GM21723 (cell line): Measurements from ENCODE around the gene GJD3.

ENCODE experiments used
- ATAC-seq: cut with Tn5 transposase; IDR thresholded peaks from one replicate; pipeline ENCODE4 v1.9.1; 2021; ENCODE audit warnings: mild to moderate bottlenecking, moderate library complexity; ENCODE audit not compliant: unreplicated experiment

Gene GJD3

DNA sequence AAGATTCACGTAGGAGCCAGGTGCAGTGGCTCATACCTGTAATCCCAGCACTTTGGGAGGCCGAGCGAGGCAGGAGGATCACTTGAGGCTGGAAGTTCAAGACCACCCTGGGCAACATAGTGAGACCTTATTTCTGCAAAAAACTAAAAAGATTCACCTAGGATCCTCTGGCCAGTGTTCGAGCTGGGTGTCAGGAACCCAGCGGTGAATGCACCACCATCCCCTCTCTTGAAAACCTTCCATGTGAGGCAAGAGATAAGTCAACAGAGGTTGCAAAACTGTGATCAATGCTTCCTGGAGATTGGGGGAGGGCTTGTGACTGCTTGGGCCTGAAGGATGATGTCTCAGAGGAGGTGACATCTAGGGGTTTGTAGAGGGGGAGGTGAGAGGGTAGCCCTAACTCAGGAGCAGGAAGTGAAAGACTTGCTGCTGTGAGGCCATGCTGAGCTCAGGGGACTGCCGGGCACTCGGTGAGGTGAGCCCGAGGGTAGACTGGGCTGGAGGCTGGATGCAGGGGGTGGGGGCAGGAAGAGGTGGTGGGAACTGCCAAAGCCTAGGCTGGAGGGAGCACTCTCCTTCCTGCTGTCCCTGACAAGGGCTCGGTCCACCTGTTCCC lies 11.7 kb downstream of the GJD3 start:
- ATAC-seq, result no peak

- ATAC-seq, result no peak
Observed at GRCh38 chr17:40352237-40352778, 12.2 kb downstream of the GJD3 start.

DNA sequence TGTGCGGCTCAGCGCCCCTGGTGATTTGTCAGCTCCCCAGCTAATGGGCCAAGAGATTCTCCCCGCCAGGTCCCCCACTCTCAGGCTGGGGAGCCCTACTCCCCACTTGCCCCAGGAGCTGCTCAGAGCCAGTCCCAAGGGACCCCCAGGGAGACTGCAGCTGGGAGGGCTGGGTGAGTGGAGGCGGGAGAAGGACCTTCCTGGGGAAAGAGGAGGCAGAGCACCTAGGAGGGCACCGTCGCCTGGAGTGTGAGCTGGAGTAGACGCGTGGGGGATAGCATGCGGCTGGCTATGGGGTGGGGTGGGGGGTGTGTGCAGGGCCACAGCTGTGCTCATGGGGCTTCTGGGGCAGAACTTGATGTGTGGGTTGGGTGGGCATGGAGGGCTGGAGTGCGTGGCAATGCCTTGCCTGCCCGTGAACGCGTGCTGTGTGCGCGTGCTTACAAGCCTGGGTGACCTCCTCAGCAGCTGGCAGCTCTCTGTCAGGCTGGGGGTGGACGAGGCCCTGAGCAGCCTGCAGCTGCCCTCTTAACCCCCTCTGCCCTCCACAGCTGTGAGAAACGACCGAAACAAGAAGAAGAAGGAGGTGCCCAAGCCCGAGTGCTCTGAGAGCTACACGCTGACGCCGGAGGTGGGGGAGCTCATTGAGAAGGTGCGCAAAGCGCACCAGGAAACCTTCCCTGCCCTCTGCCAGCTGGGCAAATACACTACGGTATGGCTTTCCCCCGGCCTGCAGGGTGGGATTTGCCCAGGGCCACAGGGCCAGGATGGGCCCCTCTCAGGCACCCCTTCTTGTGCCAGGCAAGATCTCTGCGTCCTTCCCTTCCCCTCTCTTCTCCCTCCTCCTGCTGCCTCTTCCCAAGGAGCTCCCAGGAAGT lies 12.9 kb downstream of the GJD3 start:
- no peak for ATAC-seq

DNA sequence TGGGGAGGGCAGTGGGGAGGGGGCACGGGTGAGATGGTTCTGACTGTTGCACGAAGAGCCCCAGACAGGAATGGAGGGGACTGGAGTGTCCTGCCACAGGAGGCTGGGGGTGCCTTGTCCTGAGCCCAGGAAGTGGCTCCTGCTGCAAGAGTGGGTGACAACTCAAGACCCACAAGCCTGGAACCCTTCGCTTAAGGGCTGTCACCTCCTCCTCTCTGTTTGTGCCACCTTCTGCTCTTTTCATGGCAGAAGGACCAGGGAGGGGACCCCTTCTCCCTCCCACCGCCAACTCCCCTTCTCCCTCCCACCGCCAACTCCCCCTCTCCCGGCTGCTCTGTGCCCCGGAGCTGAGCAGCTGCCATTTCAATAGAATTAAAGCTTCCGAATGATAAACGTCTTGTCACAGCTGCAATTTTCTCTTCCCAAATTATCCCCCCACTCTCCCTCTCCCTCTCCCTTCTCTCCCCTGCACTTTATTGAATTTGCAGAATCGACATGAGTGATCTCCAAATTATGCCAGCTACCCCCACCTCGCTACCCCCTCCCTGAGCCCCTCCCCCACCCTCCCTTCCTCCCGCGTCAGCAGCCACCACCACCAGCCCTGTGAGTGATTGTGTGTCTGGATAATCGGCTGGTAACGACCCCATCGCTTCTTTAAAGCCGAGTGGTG lies 13.7 kb downstream of the GJD3 start:
- no peak for ATAC-seq

- no peak for ATAC-seq
Observed at GRCh38 chr17:40349895-40350688, 14.4 kb downstream of the GJD3 start.

DNA sequence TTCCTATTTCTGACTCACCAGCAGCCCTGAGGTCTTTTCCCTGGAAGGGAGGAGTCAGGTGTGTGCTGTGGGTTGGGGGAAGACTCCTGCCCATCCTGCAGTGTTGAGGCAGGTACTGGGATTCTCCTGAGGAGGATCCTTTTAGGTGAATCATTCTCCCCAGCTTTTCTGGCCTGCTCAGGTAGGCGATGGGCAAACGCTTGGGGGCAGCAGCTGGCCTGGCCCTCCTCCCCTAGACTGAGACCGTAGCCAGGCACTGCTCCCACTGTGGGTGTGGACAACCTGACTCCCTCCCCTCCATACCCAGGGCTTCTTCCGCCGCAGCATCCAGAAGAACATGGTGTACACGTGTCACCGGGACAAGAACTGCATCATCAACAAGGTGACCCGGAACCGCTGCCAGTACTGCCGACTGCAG lies 15.1 kb downstream of the GJD3 start:
- ATAC-seq, result no peak

DNA sequence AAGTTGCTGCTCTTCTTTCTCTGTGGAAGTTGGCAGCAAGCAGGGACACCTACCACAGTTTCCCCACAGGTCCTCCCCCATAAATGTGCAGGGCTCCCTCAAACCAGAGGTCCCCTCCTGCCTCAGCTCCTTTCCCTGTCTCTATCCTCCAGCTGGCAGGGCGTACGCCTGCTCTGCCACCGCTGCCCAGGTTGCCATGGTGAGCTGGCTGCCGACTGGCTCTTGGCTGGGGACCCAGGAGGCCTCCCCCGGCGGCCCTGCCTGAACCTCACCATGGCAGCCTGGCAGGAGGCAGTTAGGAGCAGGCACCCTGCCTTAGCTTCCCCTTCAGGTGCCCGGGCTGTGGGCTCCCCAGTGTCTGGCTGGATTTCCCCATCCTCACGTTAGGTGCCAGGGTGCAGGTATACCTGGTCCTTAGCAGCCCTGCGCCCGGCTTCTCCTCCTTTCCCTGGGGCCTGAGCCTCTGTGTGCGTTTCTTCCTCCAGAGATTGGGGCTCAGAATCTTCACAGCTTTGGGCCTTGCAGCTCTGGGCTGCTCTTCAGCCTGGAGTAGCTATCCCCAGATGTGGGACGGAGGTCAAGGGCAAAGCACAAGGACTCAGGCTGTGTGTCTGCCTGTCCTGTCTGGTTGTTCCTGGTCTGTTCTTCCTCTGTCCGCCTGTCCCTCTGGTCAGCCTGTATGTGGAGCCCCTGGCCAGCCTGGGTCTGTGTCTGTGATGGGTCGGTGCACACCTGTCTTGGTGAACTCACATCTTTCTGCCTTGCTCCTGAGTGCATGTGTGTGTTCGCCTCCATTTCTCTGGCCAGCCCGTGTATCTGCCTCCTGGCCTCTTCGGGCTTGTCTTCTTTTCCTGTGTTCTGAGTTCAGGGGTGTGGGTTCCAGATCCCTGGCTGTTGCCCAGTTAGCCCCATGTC lies 15.7 kb downstream of the GJD3 start:
- no peak for ATAC-seq

DNA sequence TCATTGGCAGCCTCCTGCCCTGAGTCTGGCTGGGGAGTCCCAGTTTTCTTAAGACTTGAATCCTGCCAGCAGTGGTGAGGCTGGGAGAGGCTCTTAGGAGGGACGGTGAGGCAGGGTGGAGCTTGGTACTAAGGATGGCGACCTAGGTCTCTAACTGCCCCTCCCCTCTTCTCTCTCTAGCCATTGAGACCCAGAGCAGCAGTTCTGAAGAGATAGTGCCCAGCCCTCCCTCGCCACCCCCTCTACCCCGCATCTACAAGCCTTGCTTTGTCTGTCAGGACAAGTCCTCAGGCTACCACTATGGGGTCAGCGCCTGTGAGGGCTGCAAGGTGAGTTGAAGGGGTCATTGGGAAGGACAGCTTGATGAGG lies 16.4 kb downstream of the GJD3 start:
- ATAC-seq, result no peak

GRCh38 chr17:40347319-40348135 lies 17.0 kb downstream of the GJD3 start:
- ATAC-seq, result no peak

DNA sequence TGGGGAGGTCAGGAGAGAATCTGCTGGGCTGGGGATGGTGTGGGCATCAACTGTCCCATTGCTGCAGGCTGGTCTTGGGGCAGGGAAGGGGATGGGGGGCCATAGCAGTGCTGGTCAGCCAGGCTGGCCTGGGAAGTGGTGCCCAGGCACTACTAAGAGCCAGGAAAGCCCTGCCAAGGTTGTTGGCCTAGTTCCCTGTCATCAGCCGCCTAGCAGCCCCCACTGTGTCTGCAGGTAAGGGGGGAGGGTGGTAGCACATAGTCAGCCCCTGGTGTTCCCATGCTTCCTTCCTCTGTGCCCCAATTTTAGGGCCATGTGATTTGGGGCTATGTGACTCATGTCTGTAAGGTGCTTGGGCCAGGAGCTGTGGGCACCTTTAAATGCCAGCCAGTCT lies 17.8 kb downstream of the GJD3 start:
- ATAC-seq, result no peak

DNA sequence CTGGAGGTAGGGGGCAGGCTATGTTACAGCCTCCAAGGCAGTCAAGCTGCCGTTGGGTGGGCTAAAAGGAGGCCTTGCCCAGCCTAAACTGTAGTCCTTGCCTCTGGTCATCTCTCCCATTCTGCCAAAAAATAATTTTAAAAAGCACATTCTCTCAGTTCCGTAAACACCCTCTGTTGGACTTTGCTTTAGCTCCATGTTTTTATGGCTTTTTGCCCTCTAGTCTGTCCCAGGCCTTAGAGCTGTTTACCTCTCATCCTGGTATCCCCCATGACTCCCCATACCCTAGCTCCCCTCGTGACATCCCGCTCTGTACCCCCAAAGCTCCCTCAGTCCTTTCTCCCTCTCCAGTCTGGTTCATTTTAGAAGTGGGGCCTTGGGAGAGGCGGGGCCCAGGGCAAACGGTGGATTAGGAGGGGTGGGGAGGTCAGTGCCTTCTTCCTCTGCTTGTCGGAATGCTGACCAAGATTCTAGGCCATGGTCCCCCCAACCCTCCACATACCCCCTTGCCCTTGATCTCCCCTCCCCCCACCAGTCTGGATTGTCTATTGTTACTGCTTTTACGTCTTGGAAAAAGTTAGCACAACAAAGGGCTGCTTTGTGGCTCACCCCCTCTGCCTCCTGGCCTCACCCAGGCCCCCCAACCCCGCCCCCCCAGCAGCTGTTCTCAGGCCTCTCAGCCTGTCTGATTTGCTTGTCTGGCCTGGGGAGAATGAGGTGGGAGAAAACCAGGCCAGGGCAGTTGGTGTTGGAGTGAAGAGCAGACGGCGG lies 18.4 kb downstream of the GJD3 start:
- no peak for ATAC-seq

- ATAC-seq, result no peak
Observed at GRCh38 chr17:40345161-40345993, 19.2 kb downstream of the GJD3 start.

DNA sequence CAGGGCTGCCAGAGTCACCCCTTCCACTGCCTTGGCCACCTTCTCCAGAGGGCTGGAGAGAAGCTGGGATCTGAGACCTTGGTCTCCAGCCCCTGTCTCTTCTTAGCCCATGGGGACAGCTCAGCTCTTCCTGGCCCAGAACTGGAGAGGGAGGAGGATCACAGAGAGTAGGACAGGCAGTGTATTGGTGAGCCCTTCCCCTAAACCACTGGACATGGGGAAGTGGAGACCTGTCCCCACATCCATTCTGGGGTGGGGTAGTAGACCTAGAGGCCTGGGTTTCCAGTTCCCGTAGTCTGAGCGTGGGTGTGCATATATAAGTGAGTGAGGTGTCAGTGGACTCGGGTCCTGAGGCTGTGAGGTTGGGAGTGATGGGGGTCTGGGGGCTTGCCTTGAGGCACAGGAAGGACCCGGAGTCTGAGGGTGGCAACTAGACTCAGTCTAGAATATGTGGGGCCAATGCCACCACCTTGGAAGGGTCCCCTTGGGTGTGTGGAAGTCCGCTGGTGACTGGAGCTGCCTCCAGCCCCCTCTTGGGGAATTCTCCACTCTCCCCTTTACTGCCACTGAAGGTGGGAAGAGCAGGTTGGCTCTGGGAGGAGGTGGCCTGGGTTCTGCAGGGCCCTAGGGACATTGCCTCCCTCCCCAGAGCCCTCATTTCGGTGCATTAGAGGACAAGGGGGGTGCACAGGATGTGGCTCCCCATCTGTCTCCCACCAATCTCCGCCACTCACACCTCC lies 19.9 kb downstream of the GJD3 start:
- no peak for ATAC-seq

- no peak for ATAC-seq
Observed at GRCh38 chr17:40343219-40344119, 21.1 kb downstream of the GJD3 start.

DNA sequence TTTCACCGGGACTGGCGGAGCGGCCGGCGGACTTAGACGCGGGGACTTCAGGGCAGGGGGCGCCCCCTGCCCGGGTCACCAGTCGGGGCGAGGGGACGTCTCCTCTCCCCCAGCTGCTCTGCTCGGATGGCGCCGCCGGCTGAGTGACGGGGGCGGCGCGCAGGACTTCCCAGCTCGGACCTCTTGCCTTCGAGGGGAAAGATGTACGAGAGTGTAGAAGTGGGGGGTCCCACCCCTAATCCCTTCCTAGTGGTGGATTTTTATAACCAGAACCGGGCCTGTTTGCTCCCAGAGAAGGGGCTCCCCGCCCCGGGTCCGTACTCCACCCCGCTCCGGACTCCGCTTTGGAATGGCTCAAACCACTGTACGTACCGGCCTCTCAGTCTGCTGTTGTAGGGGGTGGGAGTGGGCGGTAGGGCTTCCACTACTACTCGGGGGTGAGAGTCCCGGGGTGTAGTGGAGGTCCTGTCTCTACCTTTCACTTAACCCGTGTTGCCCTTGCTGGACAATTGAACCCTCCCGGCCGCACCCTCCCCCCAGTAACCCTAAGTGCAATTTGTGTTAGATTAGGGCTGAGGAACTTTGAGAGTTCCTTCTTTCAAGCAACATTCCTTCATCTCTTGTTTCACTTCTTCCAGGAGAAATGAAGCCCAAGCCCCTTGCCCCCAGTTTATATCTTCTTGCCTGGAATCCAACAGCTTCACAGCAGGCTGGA lies 21.9 kb downstream of the GJD3 start:
- no peak for ATAC-seq
